Neural cell (in vitro differentiated cells): ENCODE results near the gene SLC16A9.

Experiments
- CTCF ChIP-seq: fragments of 450-650 bp; IDR thresholded peaks from 2 replicates; pipeline ENCODE4 v1.5.1; 2014; ENCODE audit warnings: antibody characterized with exemption, mild to moderate bottlenecking, moderate library complexity; ENCODE audit not compliant: poor library complexity, severe bottlenecking
- EP300 ChIP-seq: fragments of 450-650 bp; conservative IDR thresholded peaks from 2 replicates; pipeline ENCODE4 v1.6.1; 2014; ENCODE audit warnings: antibody characterized with exemption, mild to moderate bottlenecking, moderate library complexity; ENCODE audit not compliant: poor library complexity, severe bottlenecking
- EZH2 ChIP-seq: fragments of 200-600, 300-800 bp; shearing (Covaris generic), sonication (generic); IDR thresholded peaks from 2 replicates; pipeline ENCODE4 v1.6.1; 2014; ENCODE audit warnings: antibody characterized with exemption, low read length, borderline replicate concordance, mild to moderate bottlenecking; ENCODE audit not compliant: insufficient read depth, poor library complexity, severe bottlenecking
- MXI1 ChIP-seq: fragments of 450-650 bp; conservative IDR thresholded peaks from 2 replicates; pipeline ENCODE4 v1.6.1; 2014; ENCODE audit warnings: antibody characterized with exemption, mild to moderate bottlenecking; ENCODE audit not compliant: poor library complexity, severe bottlenecking
- POLR2AphosphoS5 ChIP-seq: IDR thresholded peaks from 2 replicates; pipeline ENCODE4 v1.6.1; 2012
- RAD21 ChIP-seq: fragments of 450-650 bp; conservative IDR thresholded peaks from 2 replicates; pipeline ENCODE4 v1.6.1; 2014; ENCODE audit warnings: antibody characterized with exemption, mild to moderate bottlenecking, moderate library complexity
- SMC3 ChIP-seq: fragments of 450-650 bp; conservative IDR thresholded peaks from 2 replicates; pipeline ENCODE4 v1.6.1; 2014; ENCODE audit warnings: antibody characterized with exemption, mild to moderate bottlenecking, moderate library complexity; ENCODE audit not compliant: poor library complexity
- TAF1 ChIP-seq: IDR thresholded peaks from 2 replicates; pipeline ENCODE4 v1.6.1; 2012; ENCODE audit warnings: low read depth
- TF ChIP-seq, protein P1 (sequence below): IDR thresholded peaks from 2 replicates; pipeline ENCODE4 v1.6.1; 2012; ENCODE audit warnings: borderline replicate concordance

- TF ChIP-seq SMC3 = no peak
- TF ChIP-seq CTCF = no peak
- no peak for TF ChIP-seq POLR2AphosphoS5
- no peak for TF ChIP-seq TAF1
- TF ChIP-seq, protein P1, sequence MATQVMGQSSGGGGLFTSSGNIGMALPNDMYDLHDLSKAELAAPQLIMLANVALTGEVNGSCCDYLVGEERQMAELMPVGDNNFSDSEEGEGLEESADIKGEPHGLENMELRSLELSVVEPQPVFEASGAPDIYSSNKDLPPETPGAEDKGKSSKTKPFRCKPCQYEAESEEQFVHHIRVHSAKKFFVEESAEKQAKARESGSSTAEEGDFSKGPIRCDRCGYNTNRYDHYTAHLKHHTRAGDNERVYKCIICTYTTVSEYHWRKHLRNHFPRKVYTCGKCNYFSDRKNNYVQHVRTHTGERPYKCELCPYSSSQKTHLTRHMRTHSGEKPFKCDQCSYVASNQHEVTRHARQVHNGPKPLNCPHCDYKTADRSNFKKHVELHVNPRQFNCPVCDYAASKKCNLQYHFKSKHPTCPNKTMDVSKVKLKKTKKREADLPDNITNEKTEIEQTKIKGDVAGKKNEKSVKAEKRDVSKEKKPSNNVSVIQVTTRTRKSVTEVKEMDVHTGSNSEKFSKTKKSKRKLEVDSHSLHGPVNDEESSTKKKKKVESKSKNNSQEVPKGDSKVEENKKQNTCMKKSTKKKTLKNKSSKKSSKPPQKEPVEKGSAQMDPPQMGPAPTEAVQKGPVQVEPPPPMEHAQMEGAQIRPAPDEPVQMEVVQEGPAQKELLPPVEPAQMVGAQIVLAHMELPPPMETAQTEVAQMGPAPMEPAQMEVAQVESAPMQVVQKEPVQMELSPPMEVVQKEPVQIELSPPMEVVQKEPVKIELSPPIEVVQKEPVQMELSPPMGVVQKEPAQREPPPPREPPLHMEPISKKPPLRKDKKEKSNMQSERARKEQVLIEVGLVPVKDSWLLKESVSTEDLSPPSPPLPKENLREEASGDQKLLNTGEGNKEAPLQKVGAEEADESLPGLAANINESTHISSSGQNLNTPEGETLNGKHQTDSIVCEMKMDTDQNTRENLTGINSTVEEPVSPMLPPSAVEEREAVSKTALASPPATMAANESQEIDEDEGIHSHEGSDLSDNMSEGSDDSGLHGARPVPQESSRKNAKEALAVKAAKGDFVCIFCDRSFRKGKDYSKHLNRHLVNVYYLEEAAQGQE = no peak
- TF ChIP-seq EZH2 = no peak
- no peak for TF ChIP-seq RAD21
- no peak for TF ChIP-seq EP300
- TF ChIP-seq MXI1 = no peak
Measured at GRCh38 chr10:59680199-59680598, 29.5 kb downstream of the SLC16A9 start.
